ENCODE measurements around the gene SDR39U1. TPM values are rescaled to one million over a fixed set of nuclear protein-coding genes. Genes with fewer than 3 reads are reported as not detected.
"Not testable (repeated sequence)": the region's sequence is repeated elsewhere in the genome, so short reads cannot be mapped to it uniquely, and the experiment has no call there.

The SDR39U1 gene
- total RNA-seq, 4 donors from 2014 or later, result 21.7 to 51.4 (median 38.3) TPM

DNA sequence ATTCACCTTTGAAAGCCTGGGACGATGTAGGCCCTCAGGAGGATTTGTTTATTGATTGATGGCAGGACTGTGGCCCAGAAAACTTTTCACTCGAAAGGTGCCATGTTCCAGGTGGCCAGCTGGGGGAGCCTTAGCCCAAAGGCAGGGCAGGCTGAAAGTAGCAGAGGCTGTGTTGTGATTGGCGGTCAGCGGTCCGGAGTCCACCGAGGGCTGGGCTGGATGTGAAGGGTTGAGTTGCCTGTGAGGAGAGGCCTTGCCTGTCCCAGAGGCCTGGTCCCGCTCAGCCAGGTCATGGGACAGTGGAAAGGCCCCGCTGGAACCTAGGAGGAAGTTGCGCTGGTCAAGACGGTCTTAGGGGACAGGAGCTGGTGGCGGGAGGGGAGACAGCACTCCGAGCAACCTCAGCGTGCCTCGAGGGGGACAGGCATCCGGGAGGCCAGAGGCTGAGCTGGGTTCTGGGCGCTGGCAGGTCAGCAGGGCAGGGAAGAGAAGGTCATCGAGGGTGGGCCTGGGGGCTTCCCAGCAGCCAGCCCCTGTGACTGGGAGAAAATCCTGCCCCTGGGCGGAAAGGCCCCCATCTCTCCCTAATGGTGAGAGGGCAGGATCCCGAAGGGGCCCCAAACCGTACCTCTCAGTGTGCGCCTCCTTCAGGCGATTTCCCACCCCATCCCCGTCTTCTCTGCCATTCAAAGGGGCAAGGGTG lies 39.2 kb upstream of the SDR39U1 start:
- ATAC-seq (no peak), DNase-seq (no peak)
- in situ Hi-C loops (cut with MboI; ENCODE audit: low sequenced_read_pairs in 4 of 4) (no loop called here), intact Hi-C loops (cut with DNase I; ENCODE audit: low total_unique reads) (no loop called here)
- Histone ChIP-seq H3K4me3 (no peak overlapping the region), H3K9me3 (no peaks in the 10 kb centered on the region), H3K36me3 (no peaks in the 10 kb centered on the region), H3K4me1 (no peaks in the 10 kb centered on the region), H3K27me3 (no peaks in the 10 kb centered on the region), H3K27ac (no peak overlapping the region)
- no peak for TF ChIP-seq POLR2A (IDR thresholded peaks at IDR 0.05)
- TF ChIP-seq, protein P1, sequence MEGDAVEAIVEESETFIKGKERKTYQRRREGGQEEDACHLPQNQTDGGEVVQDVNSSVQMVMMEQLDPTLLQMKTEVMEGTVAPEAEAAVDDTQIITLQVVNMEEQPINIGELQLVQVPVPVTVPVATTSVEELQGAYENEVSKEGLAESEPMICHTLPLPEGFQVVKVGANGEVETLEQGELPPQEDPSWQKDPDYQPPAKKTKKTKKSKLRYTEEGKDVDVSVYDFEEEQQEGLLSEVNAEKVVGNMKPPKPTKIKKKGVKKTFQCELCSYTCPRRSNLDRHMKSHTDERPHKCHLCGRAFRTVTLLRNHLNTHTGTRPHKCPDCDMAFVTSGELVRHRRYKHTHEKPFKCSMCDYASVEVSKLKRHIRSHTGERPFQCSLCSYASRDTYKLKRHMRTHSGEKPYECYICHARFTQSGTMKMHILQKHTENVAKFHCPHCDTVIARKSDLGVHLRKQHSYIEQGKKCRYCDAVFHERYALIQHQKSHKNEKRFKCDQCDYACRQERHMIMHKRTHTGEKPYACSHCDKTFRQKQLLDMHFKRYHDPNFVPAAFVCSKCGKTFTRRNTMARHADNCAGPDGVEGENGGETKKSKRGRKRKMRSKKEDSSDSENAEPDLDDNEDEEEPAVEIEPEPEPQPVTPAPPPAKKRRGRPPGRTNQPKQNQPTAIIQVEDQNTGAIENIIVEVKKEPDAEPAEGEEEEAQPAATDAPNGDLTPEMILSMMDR (IDR thresholded peaks at IDR 0.05 in 4 of 5, conservative IDR thresholded peaks at IDR 0.05 in 1 of 5), result no peak

- H3K9me3 ChIP-seq; H3K36me3 ChIP-seq; in situ Hi-C loops (cut with MboI; ENCODE audit: low sequenced_read_pairs in 4 of 4); intact Hi-C loops (cut with DNase I; ENCODE audit: low total_unique reads); H3K4me3 ChIP-seq; H3K4me1 ChIP-seq; H3K27ac ChIP-seq; H3K27me3 ChIP-seq; ATAC-seq; DNase-seq: not testable (repeated sequence)
These were observed 37.4 kb upstream of the SDR39U1 start for GRCh38 chr14:24479999-24480398.

GRCh38 chr14:24475261-24475660 lies 32.7 kb upstream of the SDR39U1 start:
- Histone ChIP-seq H3K27ac (no peak overlapping the region), H3K4me3 (no peak overlapping the region), H3K36me3 (no peaks in the 10 kb centered on the region), H3K27me3 (no peaks in the 10 kb centered on the region), H3K4me1 (no peaks in the 10 kb centered on the region), H3K9me3 (no peaks in the 10 kb centered on the region)
- no peak for DNase-seq
- in situ Hi-C loops (cut with MboI; ENCODE audit: low sequenced_read_pairs in 4 of 4), result no loop called here
- TF ChIP-seq, protein P1 (IDR thresholded peaks at IDR 0.05 in 4 of 5, conservative IDR thresholded peaks at IDR 0.05 in 1 of 5), result no peak
- TF ChIP-seq POLR2A (IDR thresholded peaks at IDR 0.05), result no peak
- intact Hi-C loops (cut with DNase I; ENCODE audit: low total_unique reads), result no loop called here
- ATAC-seq, result no peak

DNA sequence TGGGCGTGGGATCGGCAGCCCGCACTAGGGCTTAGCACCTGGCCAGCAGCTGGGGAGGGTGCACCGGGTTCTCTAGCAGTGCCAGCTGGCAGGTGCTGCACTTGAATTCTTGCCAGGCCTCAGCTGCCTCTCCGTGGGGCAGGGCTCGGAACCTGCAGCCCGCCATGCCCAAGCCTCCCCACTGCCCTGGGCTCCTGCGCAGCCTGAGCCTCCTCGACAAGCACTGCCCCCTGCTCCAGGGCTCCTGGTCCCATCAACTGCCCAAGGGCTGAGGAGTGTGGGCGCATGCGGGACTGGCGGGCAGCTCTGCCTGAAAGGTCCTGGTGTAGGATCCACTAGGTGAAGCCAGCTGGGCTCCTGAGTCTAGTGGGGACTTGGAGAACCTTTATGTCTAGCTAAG lies 30.6 kb upstream of the SDR39U1 start:
- no peaks in the 10 kb centered on the region for H3K9me3 ChIP-seq
- no peaks in the 10 kb centered on the region for H3K4me1 ChIP-seq
- intact Hi-C loops (cut with DNase I; ENCODE audit: low total_unique reads), result no loop called here
- no peaks in the 10 kb centered on the region for H3K36me3 ChIP-seq
- in situ Hi-C loops (cut with MboI; ENCODE audit: low sequenced_read_pairs in 4 of 4), result no loop called here
- H3K27ac ChIP-seq, result no peak overlapping the region
- DNase-seq, result no peak
- H3K4me3 ChIP-seq, result no peak overlapping the region
- no peaks in the 10 kb centered on the region for H3K27me3 ChIP-seq
- ATAC-seq, result no peak
- TF ChIP-seq, protein P1 (IDR thresholded peaks at IDR 0.05 in 4 of 5, conservative IDR thresholded peaks at IDR 0.05 in 1 of 5), result no peak
- TF ChIP-seq POLR2A (IDR thresholded peaks at IDR 0.05), result no peak

DNA sequence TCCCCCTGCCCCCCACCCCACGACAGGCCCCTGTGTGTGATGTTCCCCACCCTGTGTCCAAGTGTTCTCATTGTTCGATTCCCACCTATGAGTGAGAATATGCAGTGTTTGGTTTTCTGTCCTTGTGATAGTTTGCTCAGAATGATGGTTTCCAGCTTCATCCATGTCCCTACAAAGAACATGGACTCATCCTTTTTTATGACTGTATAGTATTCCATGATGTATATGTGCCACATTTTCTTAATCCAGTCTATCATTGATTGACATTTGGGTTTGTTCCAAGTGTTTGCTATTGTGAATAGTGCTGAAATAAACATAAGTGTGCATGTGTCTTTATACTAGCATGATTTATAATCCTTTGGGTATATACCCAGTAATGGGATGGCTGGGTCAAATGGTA lies 27.9 kb upstream of the SDR39U1 start:
- H3K27me3 ChIP-seq; DNase-seq; intact Hi-C loops (cut with DNase I; ENCODE audit: low total_unique reads); H3K36me3 ChIP-seq; in situ Hi-C loops (cut with MboI; ENCODE audit: low sequenced_read_pairs in 4 of 4); H3K4me1 ChIP-seq; H3K4me3 ChIP-seq; ATAC-seq; H3K9me3 ChIP-seq; H3K27ac ChIP-seq: not testable (repeated sequence)

- no peak for DNase-seq
- Histone ChIP-seq H3K9me3 (no peaks in the 10 kb centered on the region), H3K36me3 (no peaks in the 10 kb centered on the region), H3K27me3 (no peaks in the 10 kb centered on the region), H3K4me3 (no peak overlapping the region), H3K4me1 (no peaks in the 10 kb centered on the region), H3K27ac (no peak overlapping the region)
- intact Hi-C loops (cut with DNase I; ENCODE audit: low total_unique reads), result no loop called here
- TF ChIP-seq, protein P1 (IDR thresholded peaks at IDR 0.05 in 4 of 5, conservative IDR thresholded peaks at IDR 0.05 in 1 of 5), result no peak
- no peak for TF ChIP-seq POLR2A (IDR thresholded peaks at IDR 0.05)
- ATAC-seq, result no peak
- in situ Hi-C loops (cut with MboI; ENCODE audit: low sequenced_read_pairs in 4 of 4), result no loop called here
These were observed 23.2 kb upstream of the SDR39U1 start for GRCh38 chr14:24465805-24466204.
